Measurements from ENCODE around the gene MDM2.

The MDM2 gene

DNA sequence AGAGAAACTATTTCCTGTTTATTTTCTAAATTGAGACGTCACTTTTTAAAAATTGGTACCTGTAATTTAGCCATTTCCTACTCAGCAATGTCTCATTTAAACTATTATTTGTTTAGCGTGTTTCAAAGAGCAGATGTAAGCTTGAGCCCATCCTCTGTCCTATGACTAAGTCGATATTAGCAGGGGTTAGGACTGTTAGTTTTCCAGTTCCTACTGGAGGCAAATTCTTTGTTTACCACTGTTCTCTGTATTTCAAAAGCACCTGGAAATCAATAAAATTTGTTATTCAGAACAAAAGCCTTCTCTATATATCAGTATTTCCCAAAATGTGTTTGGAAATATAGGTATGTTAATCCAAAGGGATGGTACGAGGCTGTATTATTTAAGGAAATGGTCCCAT lies 42.4 kb downstream of the MDM2 start:
- TF ChIP-seq RAD21 (IDR thresholded peaks at IDR 0.05; ENCODE audit: low read depth) (no peak), YY1 (IDR thresholded peaks at IDR 0.05; ENCODE audit: low read depth) (no peak), TEAD4 (IDR thresholded peaks at IDR 0.05) (no peak), CREB1 (IDR thresholded peaks at IDR 0.05; ENCODE audit: low read depth) (no peak), CEBPB (IDR thresholded peaks at IDR 0.05) (no peak), NFIC (IDR thresholded peaks at IDR 0.05) (no peak)
- TF ChIP-seq, protein P1, sequence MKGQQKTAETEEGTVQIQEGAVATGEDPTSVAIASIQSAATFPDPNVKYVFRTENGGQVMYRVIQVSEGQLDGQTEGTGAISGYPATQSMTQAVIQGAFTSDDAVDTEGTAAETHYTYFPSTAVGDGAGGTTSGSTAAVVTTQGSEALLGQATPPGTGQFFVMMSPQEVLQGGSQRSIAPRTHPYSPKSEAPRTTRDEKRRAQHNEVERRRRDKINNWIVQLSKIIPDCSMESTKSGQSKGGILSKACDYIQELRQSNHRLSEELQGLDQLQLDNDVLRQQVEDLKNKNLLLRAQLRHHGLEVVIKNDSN (IDR thresholded peaks at IDR 0.05) = no peak
- TF ChIP-seq, protein P2, sequence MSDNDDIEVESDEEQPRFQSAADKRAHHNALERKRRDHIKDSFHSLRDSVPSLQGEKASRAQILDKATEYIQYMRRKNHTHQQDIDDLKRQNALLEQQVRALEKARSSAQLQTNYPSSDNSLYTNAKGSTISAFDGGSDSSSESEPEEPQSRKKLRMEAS (IDR thresholded peaks at IDR 0.05) = no peak

DNA sequence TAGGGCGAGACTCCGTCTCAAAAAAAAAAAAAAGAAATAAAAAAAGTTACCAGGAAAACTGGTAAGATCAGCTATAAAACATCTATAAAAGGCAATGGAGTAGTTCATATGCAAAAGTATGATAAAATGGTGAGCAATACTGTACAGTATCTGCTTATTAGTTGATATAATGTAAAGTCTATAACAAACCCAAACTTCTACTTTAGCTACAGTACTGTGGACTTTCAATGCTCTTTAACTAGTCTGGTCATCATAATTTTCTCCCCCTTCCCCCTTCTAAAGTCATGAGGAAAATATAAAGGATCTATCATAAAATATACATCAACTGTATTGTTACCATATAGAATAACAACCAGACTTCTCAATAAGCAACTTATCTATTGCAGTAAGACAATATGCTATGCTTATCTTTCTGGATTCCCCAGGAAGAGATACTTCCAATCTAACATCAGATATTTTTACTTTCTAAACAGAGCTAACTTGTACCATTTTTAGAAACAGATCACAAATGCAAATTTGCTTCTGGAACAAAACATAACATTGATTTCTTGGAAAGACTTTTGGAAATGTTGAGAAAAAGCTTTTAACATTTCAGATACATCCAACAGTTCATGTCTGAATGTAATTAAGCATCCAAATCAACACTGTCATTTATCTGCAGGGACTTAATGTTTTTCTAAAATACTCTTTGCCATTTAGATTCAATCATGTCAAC lies 43.8 kb downstream of the MDM2 start:
- TF ChIP-seq, protein P2 (IDR thresholded peaks at IDR 0.05) = no peak
- TF ChIP-seq TAF1 (IDR thresholded peaks at IDR 0.05; ENCODE audit: low read depth) = no peak
- TF ChIP-seq NFIC (IDR thresholded peaks at IDR 0.05) = no peak
- TF ChIP-seq EGR1 (IDR thresholded peaks at IDR 0.05) = no peak
- no peak for TF ChIP-seq ZBTB7A (IDR thresholded peaks at IDR 0.05; ENCODE audit: low read depth)
- TF ChIP-seq, protein P1 (IDR thresholded peaks at IDR 0.05) = no peak
- TF ChIP-seq YY1 (IDR thresholded peaks at IDR 0.05; ENCODE audit: low read depth) = no peak
- TF ChIP-seq, protein P3, sequence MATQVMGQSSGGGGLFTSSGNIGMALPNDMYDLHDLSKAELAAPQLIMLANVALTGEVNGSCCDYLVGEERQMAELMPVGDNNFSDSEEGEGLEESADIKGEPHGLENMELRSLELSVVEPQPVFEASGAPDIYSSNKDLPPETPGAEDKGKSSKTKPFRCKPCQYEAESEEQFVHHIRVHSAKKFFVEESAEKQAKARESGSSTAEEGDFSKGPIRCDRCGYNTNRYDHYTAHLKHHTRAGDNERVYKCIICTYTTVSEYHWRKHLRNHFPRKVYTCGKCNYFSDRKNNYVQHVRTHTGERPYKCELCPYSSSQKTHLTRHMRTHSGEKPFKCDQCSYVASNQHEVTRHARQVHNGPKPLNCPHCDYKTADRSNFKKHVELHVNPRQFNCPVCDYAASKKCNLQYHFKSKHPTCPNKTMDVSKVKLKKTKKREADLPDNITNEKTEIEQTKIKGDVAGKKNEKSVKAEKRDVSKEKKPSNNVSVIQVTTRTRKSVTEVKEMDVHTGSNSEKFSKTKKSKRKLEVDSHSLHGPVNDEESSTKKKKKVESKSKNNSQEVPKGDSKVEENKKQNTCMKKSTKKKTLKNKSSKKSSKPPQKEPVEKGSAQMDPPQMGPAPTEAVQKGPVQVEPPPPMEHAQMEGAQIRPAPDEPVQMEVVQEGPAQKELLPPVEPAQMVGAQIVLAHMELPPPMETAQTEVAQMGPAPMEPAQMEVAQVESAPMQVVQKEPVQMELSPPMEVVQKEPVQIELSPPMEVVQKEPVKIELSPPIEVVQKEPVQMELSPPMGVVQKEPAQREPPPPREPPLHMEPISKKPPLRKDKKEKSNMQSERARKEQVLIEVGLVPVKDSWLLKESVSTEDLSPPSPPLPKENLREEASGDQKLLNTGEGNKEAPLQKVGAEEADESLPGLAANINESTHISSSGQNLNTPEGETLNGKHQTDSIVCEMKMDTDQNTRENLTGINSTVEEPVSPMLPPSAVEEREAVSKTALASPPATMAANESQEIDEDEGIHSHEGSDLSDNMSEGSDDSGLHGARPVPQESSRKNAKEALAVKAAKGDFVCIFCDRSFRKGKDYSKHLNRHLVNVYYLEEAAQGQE (IDR thresholded peaks at IDR 0.05; ENCODE audit: low read depth) = no peak
- no peak for TF ChIP-seq RAD21 (IDR thresholded peaks at IDR 0.05; ENCODE audit: low read depth)
- no peak for TF ChIP-seq EP300 (IDR thresholded peaks at IDR 0.05; ENCODE audit: borderline replicate concordance)
- TF ChIP-seq CREB1 (IDR thresholded peaks at IDR 0.05; ENCODE audit: low read depth) = no peak
- TF ChIP-seq CEBPB (IDR thresholded peaks at IDR 0.05) = no peak
- no peak for TF ChIP-seq FOXM1 (IDR thresholded peaks at IDR 0.05; ENCODE audit: borderline replicate concordance, low read depth)
- TF ChIP-seq TCF12 (IDR thresholded peaks at IDR 0.05; ENCODE audit: low read depth) = no peak
- no peak for TF ChIP-seq TEAD4 (IDR thresholded peaks at IDR 0.05)

DNA sequence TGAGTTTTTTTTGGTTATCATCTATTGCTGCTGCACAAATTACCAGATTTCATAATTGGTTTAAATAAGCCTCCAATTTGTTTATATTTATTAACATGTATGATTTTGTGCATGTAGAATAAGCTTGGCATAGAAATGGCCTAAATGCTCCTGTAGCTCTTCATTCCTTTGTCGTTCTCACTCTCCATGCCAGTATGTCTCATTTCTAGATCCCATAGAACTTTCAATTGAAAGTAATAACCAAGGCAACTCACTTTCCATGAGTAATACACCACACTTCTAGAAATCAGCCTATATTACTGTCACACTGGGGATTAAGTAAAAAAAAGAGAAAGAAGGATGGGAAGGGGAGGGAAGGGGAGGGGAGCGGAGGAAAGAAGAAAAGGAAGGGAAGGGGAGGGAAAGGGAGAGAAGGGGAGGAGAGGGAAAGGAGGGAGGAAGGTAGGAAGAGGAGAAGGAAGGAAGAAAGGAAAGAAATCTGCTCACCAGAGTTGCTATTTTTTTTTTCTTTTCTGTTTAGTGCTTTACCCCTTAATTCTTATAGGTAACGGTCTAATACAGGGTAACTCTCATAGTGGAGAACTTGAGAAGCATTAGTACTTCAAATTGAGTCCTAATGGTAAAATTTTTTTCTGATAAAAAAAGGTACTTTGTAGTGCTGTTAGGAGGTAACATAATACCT lies 45.6 kb downstream of the MDM2 start:
- TF ChIP-seq TCF12 (IDR thresholded peaks at IDR 0.05; ENCODE audit: low read depth) = no peak
- TF ChIP-seq RAD21 (IDR thresholded peaks at IDR 0.05; ENCODE audit: low read depth) = no peak
- TF ChIP-seq, protein P3 (IDR thresholded peaks at IDR 0.05; ENCODE audit: low read depth) = no peak
- TF ChIP-seq, protein P1 (IDR thresholded peaks at IDR 0.05) = no peak
- TF ChIP-seq, protein P2 (IDR thresholded peaks at IDR 0.05) = no peak
- TF ChIP-seq EGR1 (IDR thresholded peaks at IDR 0.05) = no peak
- no peak for TF ChIP-seq ZBTB7A (IDR thresholded peaks at IDR 0.05; ENCODE audit: low read depth)
- TF ChIP-seq YY1 (IDR thresholded peaks at IDR 0.05; ENCODE audit: low read depth) = no peak
- no peak for TF ChIP-seq EP300 (IDR thresholded peaks at IDR 0.05; ENCODE audit: borderline replicate concordance)
- no peak for TF ChIP-seq CREB1 (IDR thresholded peaks at IDR 0.05; ENCODE audit: low read depth)
- TF ChIP-seq CEBPB (IDR thresholded peaks at IDR 0.05) = no peak
- no peak for TF ChIP-seq NFIC (IDR thresholded peaks at IDR 0.05)
- TF ChIP-seq FOXM1 (IDR thresholded peaks at IDR 0.05; ENCODE audit: borderline replicate concordance, low read depth) = no peak
- no peak for TF ChIP-seq TAF1 (IDR thresholded peaks at IDR 0.05; ENCODE audit: low read depth)
- TF ChIP-seq TEAD4 (IDR thresholded peaks at IDR 0.05) = no peak

DNA sequence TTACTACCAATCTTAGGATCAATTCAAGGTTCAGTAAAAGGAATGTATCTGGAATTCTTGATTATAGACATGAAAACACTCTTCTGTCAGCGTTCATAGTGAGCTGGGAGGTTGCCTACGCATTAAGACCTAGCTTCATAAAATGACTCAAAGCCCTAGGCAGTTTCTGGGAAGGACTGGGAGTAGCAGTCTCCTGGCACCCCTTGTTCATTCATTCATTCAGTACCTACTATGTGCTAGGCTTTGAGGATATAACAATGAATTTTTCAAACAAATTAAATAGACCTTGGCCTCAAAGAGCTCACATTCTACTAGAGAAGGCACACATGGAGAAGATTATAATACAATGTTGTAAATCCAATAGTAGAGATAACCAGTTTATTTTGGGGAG lies 46.1 kb downstream of the MDM2 start:
- TF ChIP-seq RAD21 (IDR thresholded peaks at IDR 0.05; ENCODE audit: low read depth) (no peak), YY1 (IDR thresholded peaks at IDR 0.05; ENCODE audit: low read depth) (no peak), EP300 (IDR thresholded peaks at IDR 0.05; ENCODE audit: borderline replicate concordance) (no peak), CEBPB (IDR thresholded peaks at IDR 0.05) (no peak), EGR1 (IDR thresholded peaks at IDR 0.05) (no peak), TAF1 (IDR thresholded peaks at IDR 0.05; ENCODE audit: low read depth) (no peak), TCF12 (IDR thresholded peaks at IDR 0.05; ENCODE audit: low read depth) (no peak), FOXM1 (IDR thresholded peaks at IDR 0.05; ENCODE audit: borderline replicate concordance, low read depth) (no peak), ZBTB7A (IDR thresholded peaks at IDR 0.05; ENCODE audit: low read depth) (no peak), TEAD4 (IDR thresholded peaks at IDR 0.05) (no peak)
- TF ChIP-seq, protein P3 (IDR thresholded peaks at IDR 0.05; ENCODE audit: low read depth) = no peak
- TF ChIP-seq, protein P2 (IDR thresholded peaks at IDR 0.05) = no peak
